ENCODE results near the gene HIBADH.

HIBADH gene

GRCh38 chr7:27491534-27491933 is 171.1 kb downstream of the HIBADH start:
- no peak for DNase-seq (ENCODE audit: low read depth)

GRCh38 chr7:27487509-27487908 is 175.2 kb downstream of the HIBADH start:
- no peak for DNase-seq (ENCODE audit: low read depth)

- no peak for DNase-seq (ENCODE audit: low read depth)
Observed at GRCh38 chr7:27484451-27484850, 178.2 kb downstream of the HIBADH start.

GRCh38 chr7:27482219-27482618 is 180.5 kb downstream of the HIBADH start:
- no peak for DNase-seq (ENCODE audit: low read depth)

DNA sequence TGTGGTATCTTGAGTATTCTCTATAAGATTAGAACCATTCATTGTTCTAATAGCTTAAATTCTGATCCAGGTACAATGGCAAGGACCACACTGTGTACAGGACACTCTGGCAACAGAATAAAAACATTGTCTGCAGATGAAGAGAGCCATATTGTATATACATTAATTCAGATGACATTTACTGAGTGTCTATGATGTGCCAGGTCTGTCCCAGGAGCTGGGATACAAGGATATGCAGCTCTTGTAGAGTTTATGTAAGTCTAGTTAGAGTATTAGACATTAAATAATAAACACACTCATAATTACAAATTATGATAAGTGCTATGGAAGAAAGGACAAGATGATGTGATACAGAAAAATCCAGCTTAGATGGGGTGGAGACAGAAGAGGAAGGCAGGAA is 184.1 kb downstream of the HIBADH start:
- no peak for DNase-seq (ENCODE audit: low read depth)

- DNase-seq (ENCODE audit: low read depth), result no peak
Observed at GRCh38 chr7:27478084-27478483, 184.6 kb downstream of the HIBADH start.

DNA sequence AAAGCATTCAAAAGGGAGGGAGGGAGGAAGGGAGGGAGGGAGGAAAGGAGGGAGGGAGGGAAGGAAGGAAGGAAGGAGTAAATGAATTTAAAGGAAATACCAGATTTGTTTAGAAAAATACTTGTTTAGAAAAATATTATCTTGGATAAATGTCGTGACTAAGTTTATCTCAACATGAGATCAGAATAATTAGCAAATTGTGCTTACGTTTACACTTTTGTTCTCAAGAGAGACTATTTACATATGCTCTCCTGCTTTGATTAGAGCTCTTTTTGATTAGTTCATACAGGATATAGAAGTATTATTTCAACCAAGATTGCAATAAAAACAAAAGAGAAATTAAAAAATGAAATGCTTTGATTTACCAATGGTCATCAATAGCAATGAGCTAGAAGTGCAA is 186.2 kb downstream of the HIBADH start:
- no peak for DNase-seq (ENCODE audit: low read depth)

All from non-pigmented ciliary epithelial cell (primary cell).